ENCODE measurements around the gene TP63.

DNA sequence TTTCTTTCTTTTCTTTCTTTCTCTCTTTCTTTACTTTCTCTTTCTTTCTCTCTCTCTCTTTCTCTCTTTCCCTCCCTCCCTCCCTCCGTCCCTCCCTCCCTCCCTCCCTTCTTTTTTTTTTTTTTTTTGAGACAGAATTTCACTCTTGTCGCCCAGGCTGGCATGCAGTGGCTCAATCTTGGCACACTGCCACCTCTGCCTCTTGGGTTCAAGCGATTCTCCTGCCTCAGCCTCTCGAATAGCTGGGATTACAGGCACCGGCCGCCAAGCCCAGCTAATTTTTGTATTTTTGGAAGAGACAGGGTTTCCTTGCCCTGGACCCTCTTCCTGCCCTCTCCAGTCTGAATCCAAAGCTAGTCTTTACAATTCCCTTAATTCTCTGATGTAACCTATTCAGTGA, 102.9 kb downstream of the TP63 start:
- TF ChIP-seq, protein P1, sequence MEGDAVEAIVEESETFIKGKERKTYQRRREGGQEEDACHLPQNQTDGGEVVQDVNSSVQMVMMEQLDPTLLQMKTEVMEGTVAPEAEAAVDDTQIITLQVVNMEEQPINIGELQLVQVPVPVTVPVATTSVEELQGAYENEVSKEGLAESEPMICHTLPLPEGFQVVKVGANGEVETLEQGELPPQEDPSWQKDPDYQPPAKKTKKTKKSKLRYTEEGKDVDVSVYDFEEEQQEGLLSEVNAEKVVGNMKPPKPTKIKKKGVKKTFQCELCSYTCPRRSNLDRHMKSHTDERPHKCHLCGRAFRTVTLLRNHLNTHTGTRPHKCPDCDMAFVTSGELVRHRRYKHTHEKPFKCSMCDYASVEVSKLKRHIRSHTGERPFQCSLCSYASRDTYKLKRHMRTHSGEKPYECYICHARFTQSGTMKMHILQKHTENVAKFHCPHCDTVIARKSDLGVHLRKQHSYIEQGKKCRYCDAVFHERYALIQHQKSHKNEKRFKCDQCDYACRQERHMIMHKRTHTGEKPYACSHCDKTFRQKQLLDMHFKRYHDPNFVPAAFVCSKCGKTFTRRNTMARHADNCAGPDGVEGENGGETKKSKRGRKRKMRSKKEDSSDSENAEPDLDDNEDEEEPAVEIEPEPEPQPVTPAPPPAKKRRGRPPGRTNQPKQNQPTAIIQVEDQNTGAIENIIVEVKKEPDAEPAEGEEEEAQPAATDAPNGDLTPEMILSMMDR (IDR thresholded peaks at IDR 0.05), result no peak
- TF ChIP-seq, protein P2, sequence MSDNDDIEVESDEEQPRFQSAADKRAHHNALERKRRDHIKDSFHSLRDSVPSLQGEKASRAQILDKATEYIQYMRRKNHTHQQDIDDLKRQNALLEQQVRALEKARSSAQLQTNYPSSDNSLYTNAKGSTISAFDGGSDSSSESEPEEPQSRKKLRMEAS (IDR thresholded peaks at IDR 0.05), result no peak
- TF ChIP-seq, protein P3, sequence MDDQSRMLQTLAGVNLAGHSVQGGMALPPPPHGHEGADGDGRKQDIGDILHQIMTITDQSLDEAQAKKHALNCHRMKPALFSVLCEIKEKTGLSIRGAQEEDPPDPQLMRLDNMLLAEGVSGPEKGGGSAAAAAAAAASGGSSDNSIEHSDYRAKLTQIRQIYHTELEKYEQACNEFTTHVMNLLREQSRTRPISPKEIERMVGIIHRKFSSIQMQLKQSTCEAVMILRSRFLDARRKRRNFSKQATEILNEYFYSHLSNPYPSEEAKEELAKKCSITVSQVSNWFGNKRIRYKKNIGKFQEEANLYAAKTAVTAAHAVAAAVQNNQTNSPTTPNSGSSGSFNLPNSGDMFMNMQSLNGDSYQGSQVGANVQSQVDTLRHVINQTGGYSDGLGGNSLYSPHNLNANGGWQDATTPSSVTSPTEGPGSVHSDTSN (IDR thresholded peaks at IDR 0.05), result no peak
- TF ChIP-seq NPAS2 (CRISPR knock-in tag; IDR thresholded peaks at IDR 0.05; ENCODE audit: borderline replicate concordance), result no peak
- TF ChIP-seq, protein P4, sequence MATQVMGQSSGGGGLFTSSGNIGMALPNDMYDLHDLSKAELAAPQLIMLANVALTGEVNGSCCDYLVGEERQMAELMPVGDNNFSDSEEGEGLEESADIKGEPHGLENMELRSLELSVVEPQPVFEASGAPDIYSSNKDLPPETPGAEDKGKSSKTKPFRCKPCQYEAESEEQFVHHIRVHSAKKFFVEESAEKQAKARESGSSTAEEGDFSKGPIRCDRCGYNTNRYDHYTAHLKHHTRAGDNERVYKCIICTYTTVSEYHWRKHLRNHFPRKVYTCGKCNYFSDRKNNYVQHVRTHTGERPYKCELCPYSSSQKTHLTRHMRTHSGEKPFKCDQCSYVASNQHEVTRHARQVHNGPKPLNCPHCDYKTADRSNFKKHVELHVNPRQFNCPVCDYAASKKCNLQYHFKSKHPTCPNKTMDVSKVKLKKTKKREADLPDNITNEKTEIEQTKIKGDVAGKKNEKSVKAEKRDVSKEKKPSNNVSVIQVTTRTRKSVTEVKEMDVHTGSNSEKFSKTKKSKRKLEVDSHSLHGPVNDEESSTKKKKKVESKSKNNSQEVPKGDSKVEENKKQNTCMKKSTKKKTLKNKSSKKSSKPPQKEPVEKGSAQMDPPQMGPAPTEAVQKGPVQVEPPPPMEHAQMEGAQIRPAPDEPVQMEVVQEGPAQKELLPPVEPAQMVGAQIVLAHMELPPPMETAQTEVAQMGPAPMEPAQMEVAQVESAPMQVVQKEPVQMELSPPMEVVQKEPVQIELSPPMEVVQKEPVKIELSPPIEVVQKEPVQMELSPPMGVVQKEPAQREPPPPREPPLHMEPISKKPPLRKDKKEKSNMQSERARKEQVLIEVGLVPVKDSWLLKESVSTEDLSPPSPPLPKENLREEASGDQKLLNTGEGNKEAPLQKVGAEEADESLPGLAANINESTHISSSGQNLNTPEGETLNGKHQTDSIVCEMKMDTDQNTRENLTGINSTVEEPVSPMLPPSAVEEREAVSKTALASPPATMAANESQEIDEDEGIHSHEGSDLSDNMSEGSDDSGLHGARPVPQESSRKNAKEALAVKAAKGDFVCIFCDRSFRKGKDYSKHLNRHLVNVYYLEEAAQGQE (IDR thresholded peaks at IDR 0.05), result no peak

Measured in A549 (cell line).